Liver (tissue), 9 donors: ENCODE data around the gene SPOUT1. TPM values are rescaled to one million over a fixed set of nuclear protein-coding genes. Genes with fewer than 3 reads are reported as not detected.

Experiments used
- DNase-seq: peaks from one replicate; pipeline ENCODE4 v3.0.0-alpha.2; 2017; ENCODE audit warnings: low spot score
- H3K27ac ChIP-seq, 2 donors: one replicate each; pipeline ENCODE4 v1.7.0; 2013; ENCODE audit warnings: inconsistent platforms in 2 of 2, low read length in 2 of 2, control low read depth in 1 of 2, low read depth in 1 of 2, mild to moderate bottlenecking in 1 of 2
- H3K27me3 ChIP-seq, 4 donors: one replicate each; pipeline versions ENCODE4 v1.6.1 to v1.7.0; 2013; ENCODE audit warnings: low read length in 3 of 4, inconsistent platforms in 1 of 4, mild to moderate bottlenecking in 1 of 4, moderate library complexity in 1 of 4; ENCODE audit not compliant: control insufficient read depth in 4 of 4, insufficient read depth in 4 of 4
- H3K36me3 ChIP-seq, 4 donors: one replicate each; pipeline versions ENCODE4 v1.6.1 to v1.7.0; 2013; ENCODE audit warnings: low read length in 3 of 4, mild to moderate bottlenecking in 3 of 4, low read depth in 1 of 4, moderate library complexity in 1 of 4; ENCODE audit not compliant: control insufficient read depth in 4 of 4, insufficient read depth in 3 of 4
- H3K4me1 ChIP-seq, 4 donors: one replicate each; pipeline versions ENCODE4 v1.6.1 to v1.7.0; 2013; ENCODE audit warnings: low read length in 3 of 4, mild to moderate bottlenecking in 3 of 4, moderate library complexity in 1 of 4; ENCODE audit not compliant: control insufficient read depth in 4 of 4, insufficient read depth in 4 of 4
- H3K4me3 ChIP-seq, 3 donors: one replicate each; pipeline versions ENCODE4 v1.6.1 to v1.7.0; 2013; ENCODE audit warnings: low read length in 3 of 3, control low read depth in 1 of 3, low read depth in 1 of 3, mild to moderate bottlenecking in 1 of 3
- H3K9ac ChIP-seq, 2 donors: one replicate each; pipeline ENCODE4 v1.7.0; 2013; ENCODE audit warnings: low read length in 2 of 2, mild to moderate bottlenecking in 2 of 2, moderate library complexity in 2 of 2, control low read depth in 1 of 2, low read depth in 1 of 2
- H3K9me3 ChIP-seq, 4 donors: one replicate each; pipeline versions ENCODE4 v1.6.1 to v1.7.0; 2013; ENCODE audit warnings: low read length in 3 of 4; ENCODE audit not compliant: control insufficient read depth in 4 of 4
- ATF3 ChIP-seq: IDR thresholded peaks from 2 replicates; pipeline ENCODE4 v1.6.1; 2016; ENCODE audit warnings: antibody characterized with exemption
- EGR1 ChIP-seq, 2 donors: IDR thresholded peaks; 2 replicates each; pipeline ENCODE4 v1.6.1; 2016 to 2018; ENCODE audit warnings: antibody characterized with exemption in 2 of 2, low read depth in 2 of 2
- FOXA1 ChIP-seq: IDR thresholded peaks from 2 replicates; pipeline ENCODE4 v1.6.1; 2016; ENCODE audit warnings: antibody characterized with exemption
- FOXA2 ChIP-seq: IDR thresholded peaks from 2 replicates; pipeline ENCODE4 v1.6.1; 2016; ENCODE audit warnings: antibody characterized with exemption
- GABPA ChIP-seq, 2 donors: IDR thresholded peaks in 1 of 2; conservative IDR thresholded peaks in 1 of 2; 2 replicates each; pipeline ENCODE4 v1.6.1; 2016; ENCODE audit warnings: antibody characterized with exemption in 2 of 2, mild to moderate bottlenecking in 1 of 2, moderate library complexity in 1 of 2
- HNF4A ChIP-seq, 2 donors: conservative IDR thresholded peaks; 2 replicates each; pipeline ENCODE4 v1.6.1; 2016; ENCODE audit warnings: antibody characterized with exemption in 2 of 2, mild to moderate bottlenecking in 2 of 2
- HNF4G ChIP-seq: IDR thresholded peaks from 2 replicates; pipeline ENCODE4 v1.6.1; 2016; ENCODE audit warnings: antibody characterized with exemption
- JUND ChIP-seq, 2 donors: IDR thresholded peaks; 2 replicates each; pipeline ENCODE4 v1.6.1; 2016; ENCODE audit warnings: antibody characterized with exemption in 2 of 2
- MAX ChIP-seq: IDR thresholded peaks from 2 replicates; pipeline ENCODE4 v1.6.1; 2016; ENCODE audit warnings: antibody characterized with exemption
- NR2F2 ChIP-seq: IDR thresholded peaks from 2 replicates; pipeline ENCODE4 v1.6.1; 2016; ENCODE audit warnings: antibody characterized with exemption
- RAD21 ChIP-seq, 2 donors: IDR thresholded peaks; 2 replicates each; pipeline ENCODE4 v1.6.1; 2016; ENCODE audit warnings: antibody characterized with exemption in 2 of 2, mild to moderate bottlenecking in 2 of 2
- RXRA ChIP-seq, 2 donors: IDR thresholded peaks; 2 replicates each; pipeline ENCODE4 v1.6.1; 2017 to 2018; ENCODE audit warnings: antibody characterized with exemption in 2 of 2, mild to moderate bottlenecking in 1 of 2
- SP1 ChIP-seq: IDR thresholded peaks from 2 replicates; pipeline ENCODE4 v1.6.1; 2018; ENCODE audit warnings: antibody characterized with exemption, mild to moderate bottlenecking
- YY1 ChIP-seq: IDR thresholded peaks from 2 replicates; pipeline ENCODE4 v1.6.1; 2016; ENCODE audit warnings: antibody characterized with exemption, mild to moderate bottlenecking
- ZBTB33 ChIP-seq: IDR thresholded peaks from 2 replicates; pipeline ENCODE4 v1.6.1; 2016; ENCODE audit warnings: antibody characterized with exemption
- WGBS: extraction: QIAGEN DNeasy Blood & Tissue Kit; methylation state at CpG from one replicate; pipeline ENCODE4 v1.1.7; 2013; 5-methylcytosine and 5-hydroxymethylcytosine counted together
- polyA plus RNA-seq, 2 donors: library from polyadenylated mRNA; stranded (reverse) in 1 of 2; unstranded in 1 of 2; fragments of 200-250 nt in 1 of 2; fragments of >200 nt in 1 of 2; fragmentation: Nextera tagmentation in 1 of 2; extraction: Ambion mirVana in 1 of 2; gene quantifications; one replicate each; pipeline versions ENCODE4 v1.2.1 to v1.2.3, GENCODE V29; 2013 to 2015
- total RNA-seq, 2 donors: library from RNA; depleted of rRNA; stranded (reverse); fragments of >200 nt; gene quantifications; one replicate each; pipeline ENCODE4 v1.2.3, GENCODE V29; 2014
- TF ChIP-seq, protein P1 (sequence below): fragments of 150-350 bp; IDR thresholded peaks from 2 replicates; pipeline ENCODE4 v1.5.1; 2017; ENCODE audit warnings: improper control_type of control experiment, low read depth, low read length; ENCODE audit not compliant: missing input control
- TF ChIP-seq, protein P2 (sequence below): IDR thresholded peaks from 2 replicates; pipeline ENCODE4 v1.6.1; 2016; ENCODE audit warnings: antibody characterized with exemption, mild to moderate bottlenecking
- donor health status: healthy.
- donor health status: healthy.
- donor health status: healthy.
- donor health status: healthy.
- donor health status: healthy.

Gene SPOUT1
- total and polyA plus RNA-seq, 4 donors: 9.0 to 30.1 (median 14.5) TPM

GRCh38 chr9:128819716-128820664 lies 9.6 kb downstream of the SPOUT1 start:
- H3K9ac ChIP-seq: no peak overlapping the region
- WGBS: 70% methylated on average over 18 of the region's 18 CpGs
- H3K36me3 ChIP-seq: peaks cover 0 to 25% (median 10%) of the 10 kb centered on the region in 4 donors
- TF ChIP-seq, protein P1, sequence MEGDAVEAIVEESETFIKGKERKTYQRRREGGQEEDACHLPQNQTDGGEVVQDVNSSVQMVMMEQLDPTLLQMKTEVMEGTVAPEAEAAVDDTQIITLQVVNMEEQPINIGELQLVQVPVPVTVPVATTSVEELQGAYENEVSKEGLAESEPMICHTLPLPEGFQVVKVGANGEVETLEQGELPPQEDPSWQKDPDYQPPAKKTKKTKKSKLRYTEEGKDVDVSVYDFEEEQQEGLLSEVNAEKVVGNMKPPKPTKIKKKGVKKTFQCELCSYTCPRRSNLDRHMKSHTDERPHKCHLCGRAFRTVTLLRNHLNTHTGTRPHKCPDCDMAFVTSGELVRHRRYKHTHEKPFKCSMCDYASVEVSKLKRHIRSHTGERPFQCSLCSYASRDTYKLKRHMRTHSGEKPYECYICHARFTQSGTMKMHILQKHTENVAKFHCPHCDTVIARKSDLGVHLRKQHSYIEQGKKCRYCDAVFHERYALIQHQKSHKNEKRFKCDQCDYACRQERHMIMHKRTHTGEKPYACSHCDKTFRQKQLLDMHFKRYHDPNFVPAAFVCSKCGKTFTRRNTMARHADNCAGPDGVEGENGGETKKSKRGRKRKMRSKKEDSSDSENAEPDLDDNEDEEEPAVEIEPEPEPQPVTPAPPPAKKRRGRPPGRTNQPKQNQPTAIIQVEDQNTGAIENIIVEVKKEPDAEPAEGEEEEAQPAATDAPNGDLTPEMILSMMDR: no peak
- TF ChIP-seq ATF3: no peak
- TF ChIP-seq MAX: no peak
- TF ChIP-seq HNF4A (conservative IDR thresholded peaks at IDR 0.05): no peak
- no peak for TF ChIP-seq GABPA (IDR thresholded peaks at IDR 0.05 in 1 of 2, conservative IDR thresholded peaks at IDR 0.05 in 1 of 2)
- TF ChIP-seq HNF4G: no peak
- no peak for TF ChIP-seq YY1
- TF ChIP-seq JUND (IDR thresholded peaks at IDR 0.05): no peak
- TF ChIP-seq NR2F2: no peak
- no peak for TF ChIP-seq EGR1 (IDR thresholded peaks at IDR 0.05; ENCODE audit: low read depth in 2 of 2)
- TF ChIP-seq ZBTB33: no peak
- no peak for TF ChIP-seq FOXA1
- no peak for TF ChIP-seq FOXA2
- TF ChIP-seq RXRA (IDR thresholded peaks at IDR 0.05): no peak
- TF ChIP-seq, protein P2, sequence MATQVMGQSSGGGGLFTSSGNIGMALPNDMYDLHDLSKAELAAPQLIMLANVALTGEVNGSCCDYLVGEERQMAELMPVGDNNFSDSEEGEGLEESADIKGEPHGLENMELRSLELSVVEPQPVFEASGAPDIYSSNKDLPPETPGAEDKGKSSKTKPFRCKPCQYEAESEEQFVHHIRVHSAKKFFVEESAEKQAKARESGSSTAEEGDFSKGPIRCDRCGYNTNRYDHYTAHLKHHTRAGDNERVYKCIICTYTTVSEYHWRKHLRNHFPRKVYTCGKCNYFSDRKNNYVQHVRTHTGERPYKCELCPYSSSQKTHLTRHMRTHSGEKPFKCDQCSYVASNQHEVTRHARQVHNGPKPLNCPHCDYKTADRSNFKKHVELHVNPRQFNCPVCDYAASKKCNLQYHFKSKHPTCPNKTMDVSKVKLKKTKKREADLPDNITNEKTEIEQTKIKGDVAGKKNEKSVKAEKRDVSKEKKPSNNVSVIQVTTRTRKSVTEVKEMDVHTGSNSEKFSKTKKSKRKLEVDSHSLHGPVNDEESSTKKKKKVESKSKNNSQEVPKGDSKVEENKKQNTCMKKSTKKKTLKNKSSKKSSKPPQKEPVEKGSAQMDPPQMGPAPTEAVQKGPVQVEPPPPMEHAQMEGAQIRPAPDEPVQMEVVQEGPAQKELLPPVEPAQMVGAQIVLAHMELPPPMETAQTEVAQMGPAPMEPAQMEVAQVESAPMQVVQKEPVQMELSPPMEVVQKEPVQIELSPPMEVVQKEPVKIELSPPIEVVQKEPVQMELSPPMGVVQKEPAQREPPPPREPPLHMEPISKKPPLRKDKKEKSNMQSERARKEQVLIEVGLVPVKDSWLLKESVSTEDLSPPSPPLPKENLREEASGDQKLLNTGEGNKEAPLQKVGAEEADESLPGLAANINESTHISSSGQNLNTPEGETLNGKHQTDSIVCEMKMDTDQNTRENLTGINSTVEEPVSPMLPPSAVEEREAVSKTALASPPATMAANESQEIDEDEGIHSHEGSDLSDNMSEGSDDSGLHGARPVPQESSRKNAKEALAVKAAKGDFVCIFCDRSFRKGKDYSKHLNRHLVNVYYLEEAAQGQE: no peak
- no peak for TF ChIP-seq RAD21 (IDR thresholded peaks at IDR 0.05)
- no peak for TF ChIP-seq SP1
- H3K4me3 ChIP-seq: no peak overlapping the region
- H3K27ac ChIP-seq: no peak overlapping the region
- H3K4me1 ChIP-seq: peaks cover 19 to 38% (median 28%) of the 10 kb centered on the region in 4 donors
- H3K27me3 ChIP-seq: no peaks in the 10 kb centered on the region
- H3K9me3 ChIP-seq: no peaks in the 10 kb centered on the region
- no peak for DNase-seq
